Measurements from ENCODE around the gene TMEM59L.

The TMEM59L gene

DNA sequence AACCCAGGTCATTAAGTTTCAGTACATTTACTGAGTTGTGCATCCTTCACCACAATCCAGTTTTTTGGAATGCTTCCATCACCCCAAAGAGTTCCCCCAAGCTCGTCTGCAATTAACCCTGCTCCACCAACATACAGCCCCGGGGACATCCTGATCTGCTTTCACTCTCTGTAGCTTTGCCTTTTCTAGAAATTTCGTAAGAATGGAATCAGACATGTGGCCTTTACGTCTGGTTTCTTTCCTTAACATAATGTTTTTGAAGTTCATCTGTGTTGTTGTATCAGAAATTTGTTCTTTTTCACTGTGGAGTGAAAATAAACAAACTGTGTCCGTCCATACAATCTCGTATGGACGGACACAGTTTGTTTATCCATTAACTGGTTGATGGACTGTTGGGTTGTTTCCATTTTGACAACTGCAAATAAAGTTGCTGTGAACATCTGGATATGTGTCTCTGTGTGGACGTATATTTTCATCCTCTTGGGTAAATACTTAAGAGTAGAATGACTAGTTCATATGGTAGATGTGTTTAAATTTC is 27.1 kb downstream of the TMEM59L start:
- no peak for DNase-seq

- no peak for DNase-seq
Measured at GRCh38 chr19:18644196-18645034, 31.7 kb downstream of the TMEM59L start.

DNA sequence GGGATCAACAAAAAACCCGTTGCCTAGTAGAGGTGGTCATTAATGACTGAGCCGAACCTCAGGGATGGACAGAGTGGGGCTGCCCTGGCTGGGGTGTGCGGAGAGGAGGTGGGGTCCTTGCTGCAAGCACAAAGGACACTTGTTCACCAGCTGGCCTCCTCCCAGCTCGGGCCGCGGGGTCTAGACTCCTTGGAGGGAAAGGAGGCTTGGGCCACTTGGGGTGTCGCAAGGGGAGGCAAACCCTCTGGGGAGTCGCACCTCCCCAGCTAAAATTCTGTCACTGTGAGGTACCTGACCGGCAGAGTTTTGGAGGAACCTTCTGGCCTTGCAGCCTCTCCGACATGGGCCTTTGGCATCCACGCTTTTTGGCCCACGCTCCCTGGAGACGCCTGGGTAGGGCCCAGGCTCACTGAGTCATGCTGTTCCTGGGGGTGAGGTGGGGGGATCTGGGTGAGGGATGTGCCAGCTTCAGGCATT is 32.4 kb downstream of the TMEM59L start:
- DNase-seq = no peak

GRCh38 chr19:18646535-18647370 is 34.1 kb downstream of the TMEM59L start:
- no peak for DNase-seq

GRCh38 chr19:18647371-18647767 is 34.7 kb downstream of the TMEM59L start:
- no peak for DNase-seq

DNA sequence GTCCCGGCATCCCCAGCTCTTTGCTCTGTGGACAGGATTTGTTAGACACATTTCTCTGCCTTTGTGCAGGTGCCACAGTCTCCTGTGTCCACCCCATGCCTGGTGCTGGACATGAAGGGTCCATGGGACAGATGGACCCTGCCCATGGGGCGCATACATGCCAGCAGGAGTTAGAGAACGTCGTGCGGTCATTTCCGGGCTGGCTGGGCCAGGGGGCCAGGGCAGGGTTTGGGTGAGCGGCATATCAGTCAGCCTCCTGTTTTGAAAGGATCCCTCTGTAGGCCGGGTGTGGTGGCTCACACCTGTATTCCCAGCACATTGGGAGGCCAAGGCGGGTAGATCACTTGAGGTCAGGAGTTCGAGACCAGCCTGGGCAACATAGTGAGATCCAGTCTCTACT is 35.1 kb downstream of the TMEM59L start:
- no peak for DNase-seq

DNA sequence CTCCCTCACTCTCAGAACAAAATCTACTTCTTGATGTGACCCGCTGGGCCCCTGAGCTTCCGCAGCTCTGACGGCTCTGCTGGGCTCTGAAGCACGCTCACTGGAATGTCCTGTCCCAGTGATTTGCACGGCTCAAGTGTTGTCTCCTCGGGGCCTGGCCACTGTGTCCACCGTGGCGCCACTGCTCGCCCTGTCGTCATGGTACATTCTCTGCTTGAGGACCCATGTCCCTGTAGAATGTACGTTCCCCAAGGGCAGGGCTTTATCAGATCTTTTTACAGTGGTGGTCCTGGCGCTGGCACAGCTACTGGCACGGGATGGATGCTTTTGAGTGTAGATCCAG is 36.3 kb downstream of the TMEM59L start:
- no peak for DNase-seq

DNA sequence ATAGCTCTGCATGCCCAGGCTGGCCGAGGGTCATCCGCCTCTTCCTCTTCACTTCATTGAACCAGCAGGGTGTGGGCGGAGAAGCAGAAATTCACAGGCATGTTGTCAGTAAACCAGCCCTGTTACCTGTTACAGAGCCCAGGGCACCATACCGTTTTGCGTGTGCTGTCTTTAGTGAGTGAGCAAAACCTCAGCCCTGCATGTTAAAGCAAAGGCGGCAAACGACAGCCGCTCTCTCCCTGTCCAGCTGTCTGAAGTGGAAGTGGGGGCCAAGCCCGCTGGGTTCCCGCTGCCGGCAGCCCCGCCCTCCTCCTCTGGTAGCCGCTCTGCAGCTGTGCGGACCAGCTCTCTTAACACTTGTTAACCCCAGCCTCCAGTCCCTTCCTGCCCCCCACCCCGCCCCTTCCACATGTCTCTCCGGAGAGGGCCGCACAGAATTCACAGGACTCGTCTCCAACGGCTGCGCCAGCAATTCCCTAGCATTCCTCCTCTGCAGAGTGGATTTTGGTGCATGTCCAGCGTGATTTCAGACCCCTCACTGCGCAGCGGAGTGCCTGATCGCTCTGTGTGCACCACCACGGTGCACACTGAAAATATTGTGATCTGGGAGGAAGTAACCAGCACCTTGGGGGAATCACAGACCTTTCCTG is 36.8 kb downstream of the TMEM59L start:
- no peak for DNase-seq

- DNase-seq = no peak
Measured at GRCh38 chr19:18650021-18650390, 37.3 kb downstream of the TMEM59L start.

- DNase-seq = no peak
Measured at GRCh38 chr19:18650468-18651041, 37.9 kb downstream of the TMEM59L start.

- no peak for DNase-seq
Measured at GRCh38 chr19:18651300-18651699, 38.6 kb downstream of the TMEM59L start.

- no peak for DNase-seq
Measured at GRCh38 chr19:18651733-18652132, 39.1 kb downstream of the TMEM59L start.

DNA sequence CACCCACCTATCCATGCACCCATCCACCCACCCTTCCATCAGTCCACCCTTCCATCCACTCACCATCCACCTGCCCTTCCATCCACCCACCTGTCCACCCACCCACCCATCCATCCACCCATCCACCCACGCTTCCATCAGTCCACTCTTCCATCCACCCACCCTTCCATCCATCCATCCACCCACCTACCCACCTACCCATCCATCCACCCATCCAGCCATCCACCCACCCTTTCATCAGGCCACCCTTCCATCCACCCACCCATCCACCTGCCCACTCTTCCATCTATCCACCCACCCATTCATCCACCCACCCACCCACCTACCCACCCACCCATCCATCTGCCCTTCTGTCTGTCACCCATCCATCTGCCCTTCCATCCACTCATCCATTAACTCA is 41.2 kb downstream of the TMEM59L start:
- no peak for DNase-seq

- DNase-seq = no peak
Measured at GRCh38 chr19:18654469-18654868, 41.8 kb downstream of the TMEM59L start.

GRCh38 chr19:18655173-18655844 is 42.6 kb downstream of the TMEM59L start:
- DNase-seq = no peak

DNA sequence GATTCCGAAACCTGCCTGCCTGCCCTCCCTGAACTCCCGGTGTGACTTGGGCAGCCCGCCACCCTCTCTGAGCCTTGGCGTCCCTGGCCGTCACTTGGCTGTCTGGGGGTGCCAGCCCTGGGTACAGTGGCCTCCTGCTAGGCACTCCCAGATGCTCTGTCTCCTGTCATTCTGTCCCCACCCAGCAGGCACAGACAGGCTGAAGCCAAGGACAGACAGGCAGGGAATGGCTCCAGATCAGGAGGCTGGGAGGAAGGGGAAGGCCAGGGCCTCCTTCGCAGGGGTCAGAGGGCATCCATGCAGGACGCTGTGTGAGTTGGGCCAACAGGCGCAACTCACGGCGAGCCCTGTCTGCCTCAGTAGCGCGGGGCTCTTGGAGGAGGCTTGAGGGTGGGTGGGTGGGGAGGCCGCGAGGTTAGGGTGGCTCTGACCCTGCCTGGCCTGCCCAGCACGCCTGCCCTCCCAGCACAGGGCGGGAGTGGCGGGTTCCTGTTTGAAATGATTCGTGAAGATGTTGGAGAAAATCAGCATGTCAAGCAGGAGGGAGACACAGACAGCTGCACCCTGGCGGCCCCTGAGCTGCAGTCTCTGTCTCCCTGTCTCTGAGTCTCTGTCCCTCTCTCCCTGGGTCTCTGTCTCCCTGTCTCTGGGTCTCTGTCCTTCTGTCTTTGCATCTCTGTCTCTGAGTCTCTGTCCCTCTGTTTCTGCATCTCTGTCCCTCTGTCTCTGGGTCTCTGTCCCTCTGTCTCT is 43.8 kb downstream of the TMEM59L start:
- no peak for DNase-seq

DNA sequence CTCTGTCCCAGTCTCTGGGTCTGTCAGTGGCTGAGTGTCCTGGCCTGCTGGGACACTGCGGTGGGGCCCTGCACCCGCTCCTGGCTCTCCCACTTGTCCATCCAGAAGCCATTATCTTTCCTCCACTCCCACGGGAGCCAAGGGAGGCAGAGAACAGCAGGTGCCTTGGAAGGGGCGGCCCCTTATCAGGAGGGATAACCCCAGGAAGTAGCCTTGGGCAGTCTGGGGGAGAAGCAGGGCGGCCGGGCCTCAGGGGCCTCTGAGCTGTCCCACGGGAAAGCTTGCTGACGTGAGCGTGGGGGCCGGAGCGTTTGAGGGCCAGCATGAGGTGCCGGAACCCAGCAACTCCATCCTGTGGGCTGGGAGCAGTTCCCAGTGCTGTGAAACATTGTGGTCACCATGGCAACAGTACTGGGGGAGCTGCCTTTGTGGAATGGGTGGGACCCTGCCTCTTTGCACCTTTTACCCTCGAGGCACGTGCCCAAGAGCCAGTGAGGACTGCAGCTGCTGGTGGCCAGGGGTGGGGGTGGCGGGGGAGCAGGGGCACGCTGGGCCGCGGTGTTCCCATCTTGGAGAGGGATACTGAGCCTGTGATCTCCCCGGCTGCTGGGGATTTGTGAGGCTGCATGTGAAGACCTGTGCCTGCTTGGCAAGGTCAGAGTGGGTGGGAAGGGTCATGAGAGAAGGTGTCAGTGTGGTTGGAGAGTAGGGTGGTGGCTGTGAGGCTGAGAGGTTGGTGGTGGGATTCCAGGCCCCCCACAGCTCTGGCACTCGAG is 45.1 kb downstream of the TMEM59L start:
- DNase-seq = no peak

DNA sequence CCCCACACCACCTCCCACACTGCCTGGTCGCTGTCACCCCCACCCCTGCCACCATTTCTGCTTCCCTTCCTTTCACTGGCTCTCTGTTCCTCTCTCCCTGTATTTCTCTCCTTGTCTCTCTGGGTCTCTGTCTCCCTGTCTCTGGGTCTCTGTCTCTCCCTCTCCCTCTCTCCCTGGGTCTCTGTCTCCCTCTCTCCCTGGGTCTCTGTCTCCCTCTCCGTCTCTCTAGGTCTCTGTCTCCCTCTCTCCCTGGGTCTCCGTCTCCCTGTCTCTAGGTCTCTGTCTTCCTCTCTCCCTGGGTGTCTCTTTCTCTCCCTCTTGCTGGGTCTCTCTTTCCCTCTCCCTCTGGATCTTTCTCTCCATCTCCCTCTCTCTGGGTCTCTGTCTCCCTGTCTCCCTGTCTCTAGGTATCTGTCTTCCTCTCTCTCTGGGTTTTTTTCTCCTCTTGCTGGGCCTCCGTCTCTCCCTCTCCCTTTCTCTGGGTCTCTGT is 45.7 kb downstream of the TMEM59L start:
- no peak for DNase-seq

- DNase-seq = no peak
Measured at GRCh38 chr19:18659281-18660050, 46.8 kb downstream of the TMEM59L start.

Measured in NCI-H748 treated with DMSO at 0.1 percent for 48 hours (cell line).